Mesangial cell (primary cell): ENCODE results near the gene RAB5A. TPM values are rescaled to one million over a fixed set of nuclear protein-coding genes. Genes with fewer than 3 reads are reported as not detected.

Experiments
- total RNA-seq: library from RNA; depleted of rRNA; stranded (reverse); fragments of >200 nt; gene quantifications from 2 replicates; pipeline ENCODE4 v1.2.3, GENCODE V29; 2015

RAB5A gene
- total RNA-seq = 52.8 and 57.3 TPM in 2 replicates

GRCh38 chr3:19946832-19947548, at the start of gene RAB5A:
Gene RAB5A, plus strand, starts transcription at chr3:19947097. Its CDS starts 3,802 bp downstream, at chr3:19950899.

GRCh38 chr3:19934098-19934566, 12.8 kb upstream of the RAB5A start, which contains the start of gene EFHB:
Gene EFHB, minus strand, starts transcription at chr3:19934217. Its CDS starts 199 bp downstream, at chr3:19934018.

DNA sequence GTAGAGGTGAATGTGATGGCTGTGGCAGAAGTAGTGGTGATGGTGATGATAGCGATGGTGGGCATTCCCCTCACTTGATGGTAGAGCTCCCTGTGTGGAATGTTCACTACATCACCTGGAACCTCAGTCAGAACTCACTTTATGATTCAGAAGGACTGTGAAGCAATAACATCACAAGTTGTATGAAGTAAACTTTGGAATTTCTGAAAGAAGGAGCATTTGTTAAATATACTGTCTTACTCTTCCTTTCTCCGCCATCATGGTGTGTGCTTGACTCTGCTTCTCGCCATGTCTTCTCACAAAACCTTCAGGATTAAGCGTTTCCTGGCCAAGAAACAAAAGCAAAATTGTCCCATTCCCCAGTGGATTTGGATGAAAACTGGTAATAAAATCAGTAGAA, 65.3 kb downstream of the RAB5A start, which contains the start of gene PP2D1:
PP2D1 (minus strand) TSS at position 101 of the 400 bp plus-strand sequence. CDS start 192 bp downstream, outside the sequence.

Other genes with a start within 250 kb of the RAB5A start
- gene EFHB, start 12.9 kb upstream of the RAB5A start, total RNA-seq = 2.7 TPM in 1 of 2 replicates, not detected in the other
- not detected in 2 replicates for gene PP2D1, start 65.2 kb downstream of the RAB5A start, total RNA-seq
- gene KAT2B, start 93.3 kb downstream of the RAB5A start, total RNA-seq = 3.3 and 7.1 TPM in 2 replicates
- 0.38 and 12.7 TPM in 2 replicates for gene SGO1, start 239.1 kb downstream of the RAB5A start, total RNA-seq